ENCODE results near the gene HDAC4. TPM values are rescaled to one million over a fixed set of nuclear protein-coding genes. Genes with fewer than 3 reads are reported as not detected.

The HDAC4 gene
- total RNA-seq, 1 experiment from 2014 or later: 32.0 TPM

DNA sequence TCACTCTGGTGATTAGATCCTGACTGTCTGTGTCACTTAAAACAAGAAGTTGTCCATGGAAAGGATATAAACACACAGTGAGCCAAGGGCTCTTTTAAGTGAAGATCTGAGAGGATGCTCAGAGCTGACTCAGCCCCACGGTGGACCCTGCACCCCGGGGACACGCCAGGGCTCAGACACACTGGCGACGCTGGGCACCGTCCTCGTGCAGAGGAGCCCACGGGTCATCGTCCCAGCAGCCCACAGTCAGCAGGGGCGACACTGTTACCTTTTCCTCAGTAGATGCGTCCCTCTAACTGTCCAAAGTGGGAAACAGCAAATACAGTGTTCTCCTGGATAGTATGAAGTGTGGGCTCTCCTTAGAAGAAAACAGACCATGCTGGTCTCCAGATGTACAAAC lies 225.6 kb downstream of the HDAC4 start:
- no peak overlapping the region for H3K4ac ChIP-seq (ENCODE audit: low read depth, low read length)
- no peak overlapping the region for H3K9ac ChIP-seq (ENCODE audit: extremely low read depth, insufficient read length, low read length)
- H3K27ac ChIP-seq (ENCODE audit: insufficient read length, low read depth, low read length): no peak overlapping the region
- H3K56ac ChIP-seq (ENCODE audit: insufficient read length, low read depth, low read length): no peak overlapping the region
- H4K5ac ChIP-seq (ENCODE audit: insufficient read length, low read depth, low read length): no peak overlapping the region
- no peaks in the 10 kb centered on the region for H3K4me1 ChIP-seq (ENCODE audit: insufficient read depth, low read length)
- no peak overlapping the region for H2AFZ ChIP-seq (ENCODE audit: low read length)
- no CpG with 5 or more reads among the region's 11 CpGs for WGBS (ENCODE audit: extremely low coverage, insufficient read length, low lambda C conversion rate)
- no peak overlapping the region for H2BK20ac ChIP-seq (ENCODE audit: low read depth, low read length, poor library complexity, severe bottlenecking)
- H2AK5ac ChIP-seq (ENCODE audit: insufficient read length, low read length): no peak overlapping the region
- H3K4me1 Mint-ChIP-seq: no peaks in the 10 kb centered on the region
- H3T11ph ChIP-seq (ENCODE audit: low read length): no peak overlapping the region
- peaks cover 46 to 58% of the 10 kb centered on the region in 2 experiments for H3K9me3 Mint-ChIP-seq
- no peaks in the 10 kb centered on the region for H3K23me2 ChIP-seq (ENCODE audit: insufficient read length, low read depth, low read length, poor library complexity, severe bottlenecking)
- H2BK120ac ChIP-seq (ENCODE audit: low read depth, low read length, poor library complexity, severe bottlenecking): no peak overlapping the region
- H3K36me3 Mint-ChIP-seq (ENCODE audit: insufficient read depth in 1 of 3, low read depth in 3 of 3): peaks cover 78 to 82% (median 79%) of the 10 kb centered on the region in 3 experiments
- H2BK5ac ChIP-seq (ENCODE audit: insufficient read length, low read length): no peak overlapping the region
- no peak overlapping the region for H2BK15ac ChIP-seq (ENCODE audit: low read depth, low read length)
- H3K27ac Mint-ChIP-seq: no peak overlapping the region
- H4K20me1 ChIP-seq (ENCODE audit: control insufficient read depth, insufficient read depth, insufficient read length): no peaks in the 10 kb centered on the region
- H3K4me3 Mint-ChIP-seq: no peak overlapping the region
- H3K18ac ChIP-seq (ENCODE audit: insufficient read length, low read depth, low read length): no peak overlapping the region
- no peak overlapping the region for H3K23ac ChIP-seq (ENCODE audit: insufficient read length, low read depth, low read length)
- no peaks in the 10 kb centered on the region for H3K79me1 ChIP-seq (ENCODE audit: insufficient read depth, low read depth, low read length, poor library complexity, severe bottlenecking)
- no peaks in the 10 kb centered on the region for H3K27me3 Mint-ChIP-seq (ENCODE audit: low read depth)
- H3K27me3 ChIP-seq (ENCODE audit: insufficient read depth, low read length): no peaks in the 10 kb centered on the region
- no peak overlapping the region for H3K14ac ChIP-seq (ENCODE audit: insufficient read depth, low read length)
- H2BK12ac ChIP-seq (ENCODE audit: insufficient read length, low read depth, low read length): no peak overlapping the region
- peaks cover 5% of the 10 kb centered on the region for H3K9me3 ChIP-seq (ENCODE audit: control insufficient read depth, low read depth, low read length)
- H3K79me2 ChIP-seq (ENCODE audit: insufficient read depth, low read length): no peaks in the 10 kb centered on the region
- no peak overlapping the region for H4K8ac ChIP-seq (replicated peaks; ENCODE audit: insufficient read length, low read depth, low read length)
- no peak overlapping the region for H3K4me2 ChIP-seq (ENCODE audit: insufficient read depth, insufficient read length, low read length)
- H4K91ac ChIP-seq (ENCODE audit: insufficient read length, low read depth, low read length): no peak overlapping the region
- TF ChIP-seq, protein P1, sequence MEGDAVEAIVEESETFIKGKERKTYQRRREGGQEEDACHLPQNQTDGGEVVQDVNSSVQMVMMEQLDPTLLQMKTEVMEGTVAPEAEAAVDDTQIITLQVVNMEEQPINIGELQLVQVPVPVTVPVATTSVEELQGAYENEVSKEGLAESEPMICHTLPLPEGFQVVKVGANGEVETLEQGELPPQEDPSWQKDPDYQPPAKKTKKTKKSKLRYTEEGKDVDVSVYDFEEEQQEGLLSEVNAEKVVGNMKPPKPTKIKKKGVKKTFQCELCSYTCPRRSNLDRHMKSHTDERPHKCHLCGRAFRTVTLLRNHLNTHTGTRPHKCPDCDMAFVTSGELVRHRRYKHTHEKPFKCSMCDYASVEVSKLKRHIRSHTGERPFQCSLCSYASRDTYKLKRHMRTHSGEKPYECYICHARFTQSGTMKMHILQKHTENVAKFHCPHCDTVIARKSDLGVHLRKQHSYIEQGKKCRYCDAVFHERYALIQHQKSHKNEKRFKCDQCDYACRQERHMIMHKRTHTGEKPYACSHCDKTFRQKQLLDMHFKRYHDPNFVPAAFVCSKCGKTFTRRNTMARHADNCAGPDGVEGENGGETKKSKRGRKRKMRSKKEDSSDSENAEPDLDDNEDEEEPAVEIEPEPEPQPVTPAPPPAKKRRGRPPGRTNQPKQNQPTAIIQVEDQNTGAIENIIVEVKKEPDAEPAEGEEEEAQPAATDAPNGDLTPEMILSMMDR (conservative IDR thresholded peaks at IDR 0.05): no peak
- no peak for DNase-seq
